ENCODE measurements around the gene FCN2. TPM values are rescaled to one million over a fixed set of nuclear protein-coding genes. Genes with fewer than 3 reads are reported as not detected.
A peak's percentile ranks its signal among the peaks of the same experiment; 100 is the strongest.
"Not testable (repeated sequence)": the region's sequence is repeated elsewhere in the genome, so short reads cannot be mapped to it uniquely, and the experiment has no call there.

The FCN2 gene
- total RNA-seq, 1 donor from 2014 or later, result 0.16 TPM

DNA sequence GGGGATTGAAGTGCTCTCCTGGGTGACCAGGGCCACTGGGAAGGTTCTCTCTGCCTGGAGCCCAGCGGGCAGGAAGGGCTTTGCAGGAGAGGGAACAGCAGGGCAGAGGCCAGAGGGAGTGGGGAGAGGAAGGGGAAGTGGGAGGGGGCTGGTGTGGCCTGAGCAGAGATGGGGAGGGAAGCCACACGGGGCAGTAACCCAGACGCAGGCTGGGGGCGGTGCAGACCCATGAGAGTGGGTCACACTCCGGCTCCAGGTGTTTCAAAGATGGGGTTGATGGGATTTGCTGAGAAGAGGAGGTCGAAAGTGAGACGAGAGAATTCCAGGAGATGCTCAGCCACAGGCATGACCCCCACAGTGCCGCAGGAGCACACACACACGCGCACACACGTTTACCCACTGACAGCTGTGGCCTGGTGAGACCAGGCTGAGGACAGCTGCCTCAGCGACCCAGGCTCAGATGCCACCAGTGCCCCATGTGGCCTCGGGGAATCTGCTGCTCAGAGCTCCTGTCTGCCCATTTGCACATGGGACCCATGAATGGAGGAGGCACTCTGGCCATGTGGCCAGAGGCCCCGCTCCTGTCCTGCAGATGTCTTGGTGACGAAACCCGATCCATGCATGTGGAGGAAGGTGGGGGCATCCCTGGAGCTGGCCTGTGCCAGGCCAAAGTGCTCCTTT is 32.7 kb upstream of the FCN2 start:
- ATAC-seq, result no peak

DNA sequence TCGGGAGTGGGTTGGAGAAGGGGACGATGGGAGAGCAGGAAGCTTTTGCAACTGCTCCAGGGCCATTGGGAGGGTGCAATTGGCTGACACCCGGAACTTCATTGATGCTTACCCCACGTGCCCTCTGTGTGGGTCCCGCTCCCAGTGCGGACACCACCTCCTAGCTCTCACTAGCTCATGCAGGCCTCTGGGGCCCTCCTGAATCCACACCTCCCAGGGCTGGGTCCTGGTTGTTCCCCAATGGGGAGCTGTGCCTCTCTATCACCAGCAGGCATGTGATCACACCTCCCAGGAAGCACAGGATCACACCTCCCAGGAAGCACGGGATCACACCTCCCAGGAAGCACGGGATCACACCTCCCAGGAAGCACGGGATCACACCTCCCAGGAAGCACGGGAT is 32.1 kb upstream of the FCN2 start:
- ATAC-seq, result no peak

DNA sequence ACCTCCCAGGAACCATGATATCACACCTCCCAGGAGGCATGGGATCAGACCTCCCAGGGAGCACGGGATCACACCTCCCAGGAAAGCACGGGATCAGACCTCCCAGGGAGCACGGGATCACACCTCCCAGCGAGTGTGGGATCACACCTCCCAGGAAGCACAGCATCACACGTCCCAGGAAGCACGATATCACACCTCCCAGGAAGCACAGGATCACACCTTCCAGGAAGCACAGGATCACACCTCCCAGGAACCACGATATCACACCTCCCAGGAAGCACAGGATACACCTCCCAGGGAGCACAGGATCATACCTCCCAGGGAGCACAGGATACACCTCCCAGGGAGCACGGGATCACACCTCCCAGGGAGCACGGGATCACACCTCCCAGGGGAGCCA is 30.0 kb upstream of the FCN2 start:
- no peak for ATAC-seq

DNA sequence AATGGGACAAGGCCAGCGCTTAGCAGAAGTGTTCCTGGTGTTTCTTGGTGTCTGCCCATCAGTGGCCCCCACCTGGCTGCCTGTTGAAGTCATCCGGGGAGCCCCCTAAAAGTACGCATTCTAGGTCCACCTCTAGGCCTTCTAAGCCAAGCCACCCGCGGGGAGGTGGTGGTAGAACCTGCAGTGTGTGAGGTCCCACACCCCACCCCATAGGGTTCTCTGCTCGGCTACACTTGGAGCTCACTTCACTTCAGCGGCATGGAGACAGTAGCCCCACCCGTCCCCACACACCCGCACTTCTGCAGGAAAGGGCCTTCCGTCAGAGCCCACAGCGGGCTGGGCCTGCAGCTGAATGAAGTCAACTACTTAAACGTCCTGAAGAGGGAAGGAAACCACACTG is 29.6 kb upstream of the FCN2 start:
- ATAC-seq, result no peak

DNA sequence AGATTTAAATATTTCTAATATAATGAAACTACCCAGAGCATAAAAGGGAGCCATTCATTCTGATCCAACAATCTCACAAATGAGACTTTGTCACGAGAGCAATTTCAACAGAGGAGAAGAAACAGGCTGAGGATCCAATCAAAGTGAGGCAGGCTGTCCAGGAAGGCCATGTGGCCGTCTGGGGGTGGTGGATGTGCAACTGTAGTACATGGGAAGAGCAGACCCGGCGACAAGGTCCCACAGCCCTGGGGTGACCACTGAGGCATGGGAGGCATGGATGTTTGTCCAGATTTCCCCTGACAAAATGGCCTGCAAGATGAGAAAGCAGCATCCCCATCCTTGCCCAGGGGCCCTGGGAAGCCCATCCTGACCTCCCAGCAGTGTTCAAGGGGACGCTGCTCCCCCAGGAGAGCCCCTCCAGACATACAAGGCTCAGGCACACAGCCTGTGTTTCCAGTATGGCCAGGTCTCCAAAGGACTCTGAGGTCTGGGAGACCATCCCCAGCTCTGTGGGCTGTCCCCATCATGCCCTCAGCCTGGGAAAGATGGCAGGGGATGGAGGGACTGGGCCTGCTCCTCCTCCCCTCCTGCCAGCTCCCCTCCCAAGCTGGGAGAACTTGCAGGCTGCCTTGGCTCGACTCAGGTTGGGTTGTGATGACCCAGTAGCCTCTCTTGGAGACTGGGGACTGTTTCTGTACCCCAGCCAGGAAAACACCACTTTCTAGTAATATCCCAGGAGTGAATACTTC is 27.5 kb upstream of the FCN2 start:
- ATAC-seq, result no peak

DNA sequence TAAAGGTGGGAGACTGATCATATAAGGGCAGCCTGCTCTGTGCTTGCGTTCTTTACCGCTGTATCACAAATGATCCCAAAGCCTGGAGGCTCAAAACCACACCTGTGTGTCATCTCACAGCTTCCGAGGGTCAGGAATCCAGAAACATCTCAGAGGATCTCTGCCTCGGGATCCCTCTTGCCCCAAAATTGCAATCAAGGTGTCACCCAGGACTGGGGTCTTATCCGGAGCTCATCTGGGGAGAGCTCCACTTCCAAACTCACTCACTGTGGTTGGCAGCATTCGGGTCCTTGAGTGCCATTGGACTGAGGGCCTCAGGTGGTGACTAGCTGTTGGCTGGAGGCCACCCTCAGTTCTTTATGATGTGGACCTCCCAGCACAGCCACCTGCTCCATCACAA is 26.7 kb upstream of the FCN2 start:
- ATAC-seq, result no peak

DNA sequence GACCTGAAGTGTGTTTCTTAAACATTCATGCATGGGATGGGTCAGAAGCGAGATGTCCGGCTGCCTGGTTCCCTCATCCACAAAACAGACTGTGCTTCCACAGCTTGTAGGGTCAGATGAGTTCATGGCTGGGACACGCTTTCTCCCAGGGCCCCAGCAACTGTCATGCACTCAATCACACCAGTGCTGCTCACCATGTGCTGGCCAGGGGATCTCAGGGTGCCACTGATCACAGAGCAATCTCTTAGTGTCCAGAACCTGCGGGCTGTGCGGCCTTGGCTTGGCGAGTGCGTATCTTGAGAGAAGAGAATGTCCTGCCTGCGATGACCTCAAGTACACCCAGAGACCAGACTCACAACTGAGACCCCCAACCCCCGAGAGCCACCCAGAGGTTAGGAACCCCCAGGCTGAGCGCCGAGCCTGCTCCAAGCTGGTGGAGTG is 26.0 kb upstream of the FCN2 start:
- ATAC-seq, result no peak

DNA sequence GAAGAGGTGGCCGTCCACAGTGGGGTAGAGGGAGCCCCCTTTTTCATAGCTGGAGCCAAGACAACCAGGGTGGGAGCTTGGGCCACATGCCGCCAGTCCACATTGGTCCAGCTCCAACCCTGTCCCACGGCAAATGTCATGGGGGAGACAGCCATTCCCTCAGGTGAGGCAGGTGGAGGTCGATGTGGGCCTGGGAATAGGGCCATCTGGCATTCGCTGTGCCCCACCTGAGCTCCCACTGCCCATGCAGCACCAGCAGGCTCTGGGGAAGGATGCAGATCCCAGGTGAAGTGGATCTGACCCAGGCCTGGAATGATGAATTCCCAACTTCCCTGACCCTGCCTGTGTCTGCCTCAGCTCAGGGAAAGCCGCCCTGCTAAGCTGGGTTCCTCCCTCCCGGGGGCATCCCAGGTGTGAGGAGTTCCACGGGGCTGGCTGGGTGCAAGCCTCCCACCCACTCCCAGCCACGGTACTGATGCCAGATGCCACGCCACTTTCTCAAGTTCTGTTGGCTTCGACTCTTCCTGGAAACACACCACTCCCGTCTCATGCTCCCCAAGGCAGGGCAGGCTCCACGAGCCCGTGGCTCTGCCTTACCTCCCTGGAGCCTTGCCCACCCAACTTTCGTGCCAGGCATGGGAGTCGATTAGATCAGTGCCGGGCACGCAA is 25.2 kb upstream of the FCN2 start:
- no peak for ATAC-seq

DNA sequence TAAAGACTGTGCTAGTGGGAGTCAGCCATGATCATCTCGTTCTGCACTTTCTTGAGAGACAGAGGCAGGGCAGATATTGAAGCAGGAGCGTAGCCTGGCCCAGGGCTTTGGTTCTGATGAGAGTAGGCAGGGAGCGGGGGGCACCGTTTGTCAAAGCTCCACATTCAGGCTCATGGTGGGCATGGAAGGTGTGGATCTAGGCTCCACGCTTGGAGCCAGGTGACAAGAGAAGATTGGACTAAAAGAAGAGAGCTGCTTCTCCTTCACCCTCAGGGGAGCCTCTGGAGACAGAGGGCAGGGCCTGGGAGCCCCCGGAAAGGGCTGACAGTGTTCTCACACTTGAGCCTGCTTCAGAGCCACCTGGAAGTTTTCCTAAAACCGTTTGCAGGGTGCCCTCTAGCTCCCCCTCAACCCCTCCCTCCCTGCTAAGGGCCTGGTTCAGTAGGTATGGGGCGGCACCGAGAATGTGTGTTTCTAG is 24.7 kb upstream of the FCN2 start:
- no peak for ATAC-seq

DNA sequence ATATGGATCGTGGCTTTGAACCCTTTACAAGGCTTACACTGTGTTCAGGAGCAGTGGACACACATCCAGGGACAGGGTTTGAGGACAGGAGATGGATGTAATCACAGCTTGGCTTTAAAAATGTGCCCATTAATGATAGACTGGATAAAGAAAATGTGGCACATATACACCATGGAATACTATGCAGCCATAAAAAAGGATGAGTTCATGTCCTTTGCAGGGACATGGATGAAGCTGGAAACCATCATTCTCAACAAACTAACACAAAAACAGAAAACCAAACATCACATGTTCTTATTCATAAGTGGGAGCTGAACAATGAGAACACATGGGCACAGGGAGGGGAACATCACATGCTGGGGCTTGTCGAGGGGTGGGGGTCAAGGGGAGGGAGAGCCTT is 23.2 kb upstream of the FCN2 start:
- ATAC-seq, result not testable (repeated sequence)

DNA sequence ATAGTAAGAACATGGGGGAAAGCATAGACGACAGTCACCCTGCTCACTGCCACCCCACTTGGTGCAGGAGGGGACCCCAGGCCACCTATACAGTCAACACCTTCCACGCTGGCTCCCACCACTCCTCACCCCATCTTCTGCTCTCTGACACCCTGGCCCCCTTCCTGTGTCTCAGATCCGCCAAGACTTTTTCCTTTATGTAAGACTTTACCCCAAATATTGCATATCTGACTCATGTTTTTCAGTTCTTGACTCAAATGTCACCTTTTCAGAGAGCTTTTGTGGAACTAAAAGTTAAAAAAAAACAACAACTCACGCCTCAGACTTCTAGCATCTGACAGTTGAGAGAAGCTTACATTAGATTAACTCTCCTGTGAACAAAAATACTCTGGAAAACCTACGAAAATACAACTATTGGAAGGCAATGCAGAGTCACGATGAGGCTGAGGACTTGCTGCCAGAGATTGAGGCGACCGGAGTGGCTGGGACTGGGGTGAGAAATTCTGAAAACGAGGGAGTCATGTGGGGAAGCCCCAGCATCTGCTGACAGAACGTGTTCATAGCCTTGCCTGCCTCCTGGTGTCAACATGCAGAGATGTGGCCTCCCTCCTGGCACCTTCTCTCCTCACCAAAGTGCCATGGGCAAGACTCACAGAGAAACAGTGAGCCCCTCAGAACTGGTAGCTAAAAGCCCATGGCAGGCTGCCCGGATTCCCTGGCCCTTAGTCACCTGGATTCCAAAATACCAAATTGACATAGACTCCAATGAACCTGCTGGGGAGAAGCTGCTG is 22.4 kb upstream of the FCN2 start:
- peak; percentile 48 for ATAC-seq

DNA sequence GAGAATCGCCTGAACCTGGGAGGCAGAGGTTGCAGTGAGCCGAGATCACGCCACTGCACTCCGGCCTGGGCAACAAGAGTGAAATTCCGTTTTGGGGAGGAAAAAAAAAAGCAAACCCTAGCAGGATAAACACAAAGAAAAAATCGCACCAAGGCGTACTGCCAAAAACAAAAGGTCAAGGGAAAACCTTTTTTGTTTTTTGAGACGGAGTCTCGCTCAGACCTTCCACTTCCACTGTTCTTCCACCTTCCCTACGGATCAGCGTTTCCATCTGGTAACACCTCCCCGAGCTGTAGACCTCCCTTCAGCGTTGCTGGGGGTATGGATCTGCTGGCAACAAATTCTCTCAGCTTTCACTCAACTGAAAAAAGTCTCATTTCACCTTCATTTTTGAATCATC is 20.1 kb upstream of the FCN2 start:
- no peak for ATAC-seq

DNA sequence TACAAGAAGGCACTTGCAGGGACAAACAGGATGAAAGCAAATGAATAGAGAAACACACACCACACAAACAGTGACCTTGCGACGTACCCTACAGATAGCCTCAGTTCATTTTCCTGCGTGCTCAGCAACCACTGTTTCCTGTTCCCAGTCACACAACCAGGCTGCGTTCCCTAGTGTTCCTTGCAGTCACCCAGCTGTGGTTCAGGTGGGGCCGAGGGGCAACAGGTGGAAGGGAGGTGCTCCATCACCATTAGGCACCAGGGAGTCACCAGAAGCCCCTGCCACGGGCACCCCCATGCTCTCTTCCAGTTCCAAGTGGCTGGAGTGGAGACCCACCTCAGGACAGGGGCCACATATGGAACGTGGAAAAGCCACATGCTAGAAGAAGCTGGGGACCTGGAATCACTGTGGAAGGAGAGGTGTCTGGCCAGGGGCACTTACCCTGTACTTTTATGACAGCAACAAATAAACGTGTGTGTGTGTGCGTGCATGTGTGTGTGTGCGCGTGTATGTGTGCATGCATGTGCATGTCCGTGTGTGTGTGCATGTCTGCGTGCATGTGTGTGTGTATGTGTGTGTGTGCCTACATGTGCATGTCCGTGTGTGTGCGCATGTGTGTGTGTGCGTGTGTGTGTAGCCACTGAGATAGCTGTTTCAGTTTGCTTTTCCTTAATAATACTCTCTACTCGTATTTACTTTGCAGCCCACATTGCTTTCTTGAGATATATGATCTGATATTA is 18.8 kb upstream of the FCN2 start:
- no peak for ATAC-seq

DNA sequence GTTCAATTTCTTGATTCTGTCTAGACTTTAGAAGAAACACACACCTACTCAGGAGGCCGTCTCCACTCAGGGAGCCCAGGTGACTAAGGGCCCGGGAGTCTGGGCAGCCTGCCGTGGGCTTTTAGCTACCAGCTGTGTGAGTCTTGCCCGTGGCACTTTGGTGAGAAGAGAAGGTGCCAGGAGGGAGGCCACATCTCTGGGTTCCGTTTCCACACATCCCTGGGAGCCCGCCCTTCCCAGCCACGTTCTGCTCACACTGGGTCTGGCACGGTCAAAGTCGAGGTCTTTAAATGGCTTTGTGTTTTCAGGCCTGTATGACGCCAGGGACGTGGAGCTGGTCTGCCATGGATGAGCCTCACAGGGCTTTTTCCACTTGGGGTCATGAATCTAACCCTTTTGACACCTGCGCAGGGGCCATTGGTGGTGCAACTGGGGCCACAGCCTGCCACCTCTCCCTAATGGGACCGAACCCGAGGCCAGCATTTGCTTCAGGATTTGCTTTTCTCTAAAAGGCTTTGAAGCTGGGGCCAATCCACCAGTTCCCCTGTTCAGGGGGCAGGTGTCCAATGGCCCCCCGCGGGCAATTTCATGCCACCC is 17.2 kb upstream of the FCN2 start:
- ATAC-seq, result no peak

DNA sequence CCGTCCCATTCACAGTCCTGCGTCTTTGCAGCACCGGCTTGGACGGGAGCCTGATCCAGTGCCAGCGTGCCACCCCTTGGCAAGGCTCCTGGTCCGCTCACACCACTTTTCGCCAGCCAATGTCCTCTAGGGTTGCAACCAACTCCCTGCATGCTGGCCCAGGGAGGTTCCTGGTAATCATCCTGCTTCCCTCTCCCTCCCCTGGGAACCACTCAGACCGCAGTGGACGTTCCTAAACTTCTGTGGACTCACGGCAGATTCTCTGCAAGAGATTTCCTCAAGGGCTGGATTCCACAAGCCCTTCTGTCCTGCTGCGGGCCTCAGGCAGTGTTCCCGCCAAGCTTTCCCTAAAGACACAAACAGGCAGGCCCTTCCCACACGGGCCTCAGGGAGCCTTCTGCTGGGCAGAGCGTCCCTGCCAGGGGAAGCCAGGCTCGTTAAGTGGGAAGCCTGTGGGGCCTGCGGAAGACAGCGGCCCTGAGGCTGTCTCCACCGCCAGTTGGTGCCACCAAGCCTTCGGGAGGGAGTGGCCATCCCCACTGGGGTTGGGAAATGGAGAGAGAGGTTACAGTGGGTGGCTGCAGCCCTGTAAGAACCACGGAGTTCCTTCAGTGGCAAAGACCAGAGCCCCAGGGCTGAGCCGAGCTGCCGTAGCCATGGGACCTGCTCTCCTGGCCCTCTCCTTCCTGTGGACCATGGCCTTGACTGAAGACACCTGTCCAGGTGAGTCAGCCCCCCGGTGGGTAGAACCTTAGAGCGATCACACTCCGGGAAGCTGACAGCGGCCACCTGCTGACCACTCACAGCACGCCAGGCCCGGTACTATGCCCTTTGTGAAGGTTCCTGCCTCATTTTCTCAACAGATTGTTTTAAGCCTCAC is 16.4 kb upstream of the FCN2 start:
- peak; percentile 47 for ATAC-seq

DNA sequence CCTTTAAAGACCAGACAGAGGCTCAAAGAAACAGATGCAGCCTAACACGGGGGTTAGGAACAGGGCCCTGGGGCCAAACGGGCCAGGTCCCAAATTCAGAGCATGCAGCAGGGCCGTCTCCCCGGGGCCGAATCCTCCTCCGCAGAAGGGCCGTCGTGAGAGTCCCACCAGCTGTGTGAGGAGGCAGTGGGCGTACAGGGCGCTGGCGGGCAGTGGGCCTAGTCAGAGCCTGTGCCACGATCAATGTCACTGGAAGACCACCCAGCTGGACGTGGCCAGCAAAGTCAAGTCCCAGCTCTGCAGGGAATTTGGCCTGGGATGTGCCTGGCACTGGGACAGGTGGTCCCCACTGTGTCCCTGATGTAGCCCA is 15.8 kb upstream of the FCN2 start:
- no peak for ATAC-seq

DNA sequence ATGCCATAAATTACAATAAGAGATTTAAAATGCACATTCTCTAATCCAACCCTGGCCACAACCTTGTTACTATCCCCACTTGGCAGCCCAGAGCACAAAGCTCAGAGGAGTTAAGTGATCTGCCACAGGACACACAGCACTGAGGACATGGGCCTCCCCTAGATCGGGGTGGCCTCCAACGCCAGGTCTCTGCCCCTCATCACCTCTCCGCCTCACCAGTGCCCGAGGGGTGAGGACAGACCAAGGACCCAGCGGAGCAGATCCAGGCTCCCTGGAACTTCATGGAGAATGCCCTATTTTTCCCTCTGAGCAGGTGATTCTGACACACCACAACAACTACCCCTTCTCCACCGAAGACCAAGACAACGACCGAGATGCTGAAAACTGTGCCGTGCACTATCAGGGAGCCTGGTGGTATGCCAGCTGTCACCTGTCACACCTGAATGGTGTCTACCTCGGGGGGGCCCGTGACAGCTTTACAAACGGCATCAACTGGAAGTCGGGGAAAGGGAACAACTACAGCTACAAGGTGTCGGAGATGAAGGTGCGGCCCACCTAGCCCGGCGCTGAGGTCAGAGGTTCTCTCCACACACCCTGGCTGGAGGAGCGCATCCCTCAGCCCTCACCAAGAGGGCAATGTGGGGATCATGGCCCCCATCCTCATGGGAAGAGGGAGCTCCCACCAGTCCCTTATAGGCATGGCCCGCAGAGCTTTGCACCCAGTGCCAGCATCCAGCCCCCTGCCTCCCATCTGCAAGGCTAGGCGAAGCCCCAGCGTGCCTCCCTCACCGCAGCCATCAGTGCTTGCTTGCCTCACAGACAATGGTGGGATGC is 12.5 kb upstream of the FCN2 start:
- no peak for ATAC-seq

DNA sequence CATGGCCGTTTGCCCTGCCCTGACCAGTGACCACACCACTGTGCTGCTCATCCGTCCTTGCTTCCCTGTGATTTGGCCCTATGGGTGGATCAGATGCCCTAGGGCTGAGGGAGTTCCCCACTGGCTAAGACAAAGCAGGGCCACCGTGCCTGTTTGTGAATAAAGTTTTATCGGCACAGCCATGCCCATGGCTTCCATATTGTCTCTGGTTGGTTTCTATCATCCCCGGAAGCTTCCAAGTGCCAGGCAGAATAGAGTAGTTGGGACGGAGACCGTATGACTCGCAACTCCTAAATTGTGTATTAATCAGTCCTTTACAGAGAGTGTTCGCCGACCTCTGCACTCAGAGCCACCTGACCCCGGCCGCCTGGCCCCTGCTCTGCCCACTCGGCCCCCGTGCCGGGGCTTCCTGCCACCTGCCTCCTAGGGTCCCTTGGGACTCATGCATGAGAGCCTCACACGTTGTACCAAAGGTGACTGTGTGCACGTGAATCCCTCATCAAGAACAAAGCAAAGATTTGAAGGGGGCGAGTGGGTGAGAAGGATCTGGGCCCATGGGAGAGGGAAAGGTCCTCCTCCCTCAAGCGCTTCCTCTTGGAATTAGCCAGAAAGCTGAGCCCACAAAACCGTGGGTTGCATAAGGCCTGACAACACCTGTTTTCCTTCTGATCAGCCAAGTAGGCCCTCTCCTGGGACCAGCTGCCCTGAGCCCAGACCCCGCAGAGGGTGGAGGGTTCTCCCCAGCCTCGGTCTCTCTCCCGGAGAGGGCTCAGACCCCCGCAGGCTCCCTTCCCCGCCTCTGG is 11.7 kb upstream of the FCN2 start:
- no peak for ATAC-seq

Measured in esophagus mucosa (tissue), 1 donor.